IMR-90 (cell line): Measurements from ENCODE around the gene WNT4. TPM values are rescaled to one million over a fixed set of nuclear protein-coding genes. Genes with fewer than 3 reads are reported as not detected.

Experiments used
- ATAC-seq: fragments of 200-7000 bp; cut with Tn5 transposase; 2 replicates; pipeline ENCODE4 v1.9.1; 2020; ENCODE audit warnings: low read depth, mild to moderate bottlenecking, moderate library complexity
- BruUV-seq: library from RNA; stranded (reverse); fragments of 400-500 nt; replicated peaks from 2 replicates; lab custom pipeline; 2021; lab: Mats Ljungman, UMichigan
- CTCF ChIA-PET: fragments of 300-600 bp; formaldehyde crosslinking; extraction: SDS; loops from one replicate; lab custom pipeline; 2021; ENCODE audit warnings: antibody characterized with exemption; lab: Yijun Ruan, JAX
- POLR2A ChIA-PET: fragments of 300-600 bp; sonication (Branson Sonifier 250); formaldehyde crosslinking; loops from one replicate; lab custom pipeline; 2022; ENCODE audit warnings: antibody characterized with exemption; ENCODE audit not compliant: unreplicated experiment; lab: Charles Lee
- DNase-seq: peaks from one replicate; pipeline ENCODE4 v3.0.0; 2013
- H2AFZ ChIP-seq: replicated peaks from 2 replicates; pipeline ENCODE3; 2013; ENCODE audit warnings: low read length, mild to moderate bottlenecking; ENCODE audit not compliant: poor library complexity
- H2AK5ac ChIP-seq: 2 replicates; pipeline ENCODE4 v1.6.1; 2013; ENCODE audit warnings: low read depth, low read length, inconsistent platforms
- H2AK9ac ChIP-seq: replicated peaks from 2 replicates; pipeline ENCODE3; 2013; ENCODE audit warnings: mild to moderate bottlenecking, low read depth, low read length, moderate library complexity; ENCODE audit not compliant: poor library complexity
- H2BK120ac ChIP-seq: 2 replicates; pipeline ENCODE4 v1.6.1; 2013; ENCODE audit warnings: low read depth, low read length, inconsistent platforms
- H2BK15ac ChIP-seq: 3 replicates; pipeline ENCODE4 v1.6.1; 2013; ENCODE audit warnings: low read depth, low read length, inconsistent platforms
- H2BK20ac ChIP-seq: 2 replicates; pipeline ENCODE4 v1.6.1; 2013; ENCODE audit warnings: low read depth, mild to moderate bottlenecking, inconsistent platforms, low read length, moderate library complexity
- H2BK5ac ChIP-seq: 2 replicates; pipeline ENCODE4 v1.6.1; 2013; ENCODE audit warnings: mild to moderate bottlenecking, low read depth, low read length, inconsistent platforms; ENCODE audit not compliant: poor library complexity, severe bottlenecking
- H3K14ac ChIP-seq: replicated peaks from 2 replicates; pipeline ENCODE4 v1.6.1; 2013; ENCODE audit warnings: low read depth, low read length, inconsistent platforms
- H3K18ac ChIP-seq: 2 replicates; pipeline ENCODE4 v1.6.1; 2013; ENCODE audit warnings: low read depth, low read length, control low read depth
- H3K23ac ChIP-seq: 2 replicates; pipeline ENCODE4 v1.6.1; 2013; ENCODE audit warnings: low read depth, low read length, inconsistent platforms
- H3K27ac ChIP-seq: 2 replicates; pipeline ENCODE4 v1.5.1; 2013; ENCODE audit warnings: mild to moderate bottlenecking, control low read depth, low read length; ENCODE audit not compliant: insufficient read depth
- H3K27me3 ChIP-seq: 2 replicates; pipeline ENCODE4 v1.6.1; 2013; ENCODE audit warnings: low read length; ENCODE audit not compliant: control insufficient read depth, insufficient read depth
- H3K36me3 ChIP-seq: 2 replicates; pipeline ENCODE4 v1.6.1; 2013; ENCODE audit warnings: low read length, mixed read lengths; ENCODE audit not compliant: control insufficient read depth, insufficient read depth
- H3K4ac ChIP-seq: 2 replicates; pipeline ENCODE4 v1.6.1; 2013; ENCODE audit warnings: low read depth, low read length, inconsistent platforms
- H3K4me1 ChIP-seq: 2 replicates; pipeline ENCODE4 v1.6.1; 2013; ENCODE audit warnings: low read length, mixed read lengths; ENCODE audit not compliant: control insufficient read depth, insufficient read depth
- H3K4me2 ChIP-seq: 2 replicates; pipeline ENCODE4 v1.6.1; 2013; ENCODE audit warnings: low read depth, mild to moderate bottlenecking, control low read depth, low read length, moderate library complexity
- H3K4me3 ChIP-seq: 2 replicates; pipeline ENCODE4 v1.5.1; 2013; ENCODE audit warnings: low read depth, mild to moderate bottlenecking, control low read depth, low read length, moderate library complexity; ENCODE audit not compliant: insufficient read depth
- H3K56ac ChIP-seq: 2 replicates; pipeline ENCODE4 v1.6.1; 2013; ENCODE audit warnings: low read length, inconsistent platforms; ENCODE audit not compliant: insufficient read depth; ENCODE audit errors: extremely low read depth
- H3K79me1 ChIP-seq, 2 experiments: 2 replicates each; pipeline ENCODE4 v1.6.1; 2013; ENCODE audit warnings: low read length in 2 of 2, inconsistent platforms in 1 of 2, low read depth in 1 of 2
- H3K9ac ChIP-seq: 2 replicates; pipeline ENCODE4 v1.6.1; 2013; ENCODE audit warnings: low read depth, low read length, control low read depth
- H3K9me1 ChIP-seq: 2 replicates; pipeline ENCODE4 v1.6.1; 2013; ENCODE audit warnings: low read length, inconsistent platforms; ENCODE audit not compliant: insufficient read depth
- H3K9me3 ChIP-seq: 2 replicates; pipeline ENCODE4 v1.6.1; 2013; ENCODE audit warnings: low read length; ENCODE audit not compliant: control insufficient read depth, insufficient read depth
- H4K20me1 ChIP-seq: 2 replicates; pipeline ENCODE4 v1.6.1; 2013; ENCODE audit warnings: low read length, inconsistent platforms; ENCODE audit not compliant: insufficient read depth
- H4K5ac ChIP-seq: 2 replicates; pipeline ENCODE4 v1.6.1; 2013; ENCODE audit warnings: mild to moderate bottlenecking, low read depth, low read length, control low read depth
- H4K8ac ChIP-seq, 2 experiments: 2 replicates each; pipeline ENCODE4 v1.6.1; 2013; ENCODE audit warnings: low read depth in 2 of 2, low read length in 2 of 2, control low read depth in 1 of 2, inconsistent platforms in 1 of 2
- H4K91ac ChIP-seq: 2 replicates; pipeline ENCODE4 v1.6.1; 2013; ENCODE audit warnings: low read depth, low read length, inconsistent platforms; ENCODE audit not compliant: insufficient read depth
- BHLHE40 ChIP-seq: fragments of 150-350 bp; IDR thresholded peaks from 2 replicates; pipeline ENCODE4 v1.6.1; 2016; ENCODE audit warnings: mild to moderate bottlenecking, low read depth, low read length
- CEBPB ChIP-seq: IDR thresholded peaks from 2 replicates; pipeline ENCODE4 v1.6.1; 2012; ENCODE audit warnings: low read depth, low read length, improper control_type of control experiment
- CTCF ChIP-seq: conservative IDR thresholded peaks from 2 replicates; pipeline ENCODE4 v1.5.1; 2012; ENCODE audit warnings: mild to moderate bottlenecking, low read depth, low read length, improper control_type of control experiment
- MAFK ChIP-seq: IDR thresholded peaks from 2 replicates; pipeline ENCODE4 v1.6.1; 2012; ENCODE audit warnings: low read depth, low read length, improper control_type of control experiment
- MAZ ChIP-seq: IDR thresholded peaks from 2 replicates; pipeline ENCODE4 v1.6.1; 2012; ENCODE audit warnings: low read depth, mild to moderate bottlenecking, low read length, improper control_type of control experiment, moderate library complexity, borderline replicate concordance
- NFE2L2 ChIP-seq: fragments of 150-350 bp; IDR thresholded peaks from 2 replicates; pipeline ENCODE4 v1.6.1; 2016; ENCODE audit warnings: low read depth, mild to moderate bottlenecking, low read length
- POLR2A ChIP-seq: IDR thresholded peaks from 2 replicates; pipeline ENCODE4 v1.6.1; 2012; ENCODE audit warnings: mild to moderate bottlenecking, low read depth, low read length
- RAD21 ChIP-seq: IDR thresholded peaks from 2 replicates; pipeline ENCODE4 v1.6.1; 2012; ENCODE audit warnings: low read length, improper control_type of control experiment
- RFX5 ChIP-seq: IDR thresholded peaks from 2 replicates; pipeline ENCODE4 v1.8.0; 2012; ENCODE audit warnings: low read depth, mild to moderate bottlenecking, low read length, moderate library complexity
- SMC3 ChIP-seq: fragments of 150-350 bp; IDR thresholded peaks from 2 replicates; pipeline ENCODE4 v1.6.1; 2016; ENCODE audit warnings: low read depth, mild to moderate bottlenecking, antibody characterized with exemption, low read length, moderate library complexity
- WGBS, 2 experiments: methylation state at CpG; one replicate each; pipeline versions ENCODE4 v1.1.5 to v1.1.7; 2013; ENCODE audit warnings: missing lambda C conversion rate in 2 of 2; ENCODE audit not compliant: insufficient read length in 1 of 2; ENCODE audit errors: extremely low coverage in 2 of 2; 5-methylcytosine and 5-hydroxymethylcytosine counted together
- dilution Hi-C: fragments of 300-500 bp; cut with HindIII; formaldehyde crosslinking; loops from one replicate; pipeline ENCODE4 v1.14.3; 2018; ENCODE audit warnings: low sequenced_read_pairs; ENCODE audit not compliant: unreplicated experiment
- in situ Hi-C: fragments of 300-500 bp; cut with MboI; formaldehyde crosslinking; loops from 3 replicates; pipeline ENCODE4 v1.14.3; 2019; ENCODE audit warnings: low sequenced_read_pairs, inconsistent platforms, mixed read lengths
- intact Hi-C: fragments of 100-400 bp; cut with micrococcal nuclease; formaldehyde crosslinking; loops from 2 replicates; pipeline ENCODE4 v1.10.0; 2022
- polyA plus RNA-seq, 3 experiments: library from polyadenylated mRNA; depleted of rRNA; stranded (reverse); fragments of >200 nt; gene quantifications; 2 replicates each; pipeline ENCODE4 v1.2.3, GENCODE V29; 2012; ENCODE audit warnings: low replicate concordance in 1 of 3
- total RNA-seq: library from RNA; depleted of rRNA; stranded (reverse); fragments of >200 nt; gene quantifications from 2 replicates; pipeline ENCODE4 v1.2.3, GENCODE V29; 2012
- TF ChIP-seq, protein P1 (sequence below): fragments of 150-350 bp; IDR thresholded peaks from 2 replicates; pipeline ENCODE4 v1.6.1; 2017; ENCODE audit warnings: mild to moderate bottlenecking, antibody characterized with exemption, low read length, low read depth

The WNT4 gene
- total and polyA plus RNA-seq, 2 of the 4 experiments (the other 2 are of a cell fraction) = not detected

DNA sequence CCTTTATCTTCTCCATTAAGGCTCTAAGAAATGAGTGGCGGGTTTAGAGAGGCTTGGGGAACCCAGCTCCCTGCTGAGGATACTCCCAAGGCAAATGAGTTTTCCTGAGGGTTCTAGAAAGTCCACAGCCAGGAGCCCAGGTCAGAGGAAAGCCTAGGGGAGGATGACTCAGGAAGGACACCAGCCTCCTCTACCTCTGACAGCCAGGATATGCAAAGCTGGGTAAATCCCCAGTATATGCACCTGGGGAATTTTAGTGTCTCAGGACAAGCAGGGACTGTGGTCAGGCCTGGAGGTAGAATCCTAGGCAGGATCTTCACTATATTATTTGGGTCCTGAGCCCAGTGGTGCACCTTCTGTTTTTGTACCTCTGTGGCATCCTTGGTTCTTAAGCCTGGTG, 23.5 kb upstream of the WNT4 start:
- no peak overlapping the region for H2AK9ac ChIP-seq
- no peak overlapping the region for H2BK5ac ChIP-seq
- H4K91ac ChIP-seq = no peak overlapping the region
- H3K9ac ChIP-seq = no peak overlapping the region
- ATAC-seq = no peak
- no peak overlapping the region for H2AK5ac ChIP-seq
- H3K27me3 ChIP-seq = peaks cover 58% of the 10 kb centered on the region
- no peak overlapping the region for H2BK15ac ChIP-seq
- no peak overlapping the region for H2AFZ ChIP-seq
- H3K9me1 ChIP-seq = no peaks in the 10 kb centered on the region
- no peaks in the 10 kb centered on the region for H3K4me1 ChIP-seq
- H3K36me3 ChIP-seq = no peaks in the 10 kb centered on the region
- TF ChIP-seq RFX5 (no peak), NFE2L2 (no peak), CTCF (no peak), BHLHE40 (no peak), POLR2A (no peak), MAFK (no peak), CEBPB (no peak), MAZ (no peak), SMC3 (no peak), RAD21 (no peak)
- TF ChIP-seq, protein P1, sequence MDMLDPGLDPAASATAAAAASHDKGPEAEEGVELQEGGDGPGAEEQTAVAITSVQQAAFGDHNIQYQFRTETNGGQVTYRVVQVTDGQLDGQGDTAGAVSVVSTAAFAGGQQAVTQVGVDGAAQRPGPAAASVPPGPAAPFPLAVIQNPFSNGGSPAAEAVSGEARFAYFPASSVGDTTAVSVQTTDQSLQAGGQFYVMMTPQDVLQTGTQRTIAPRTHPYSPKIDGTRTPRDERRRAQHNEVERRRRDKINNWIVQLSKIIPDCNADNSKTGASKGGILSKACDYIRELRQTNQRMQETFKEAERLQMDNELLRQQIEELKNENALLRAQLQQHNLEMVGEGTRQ = no peak
- DNase-seq = no peak
- ChIA-PET POLR2A (no interaction called here), CTCF (no interaction called here)
- no peak overlapping the region for H4K8ac ChIP-seq
- no peak overlapping the region for H4K5ac ChIP-seq
- dilution Hi-C loops (no loop called here), in situ Hi-C loops (no loop called here), intact Hi-C loops (no loop called here)
- H3K4ac ChIP-seq = no peak overlapping the region
- no peaks in the 10 kb centered on the region for H4K20me1 ChIP-seq
- H3K56ac ChIP-seq = no peak overlapping the region
- no peak overlapping the region for H3K23ac ChIP-seq
- no peak overlapping the region for H3K14ac ChIP-seq
- WGBS, 2 experiments = no CpG with 5 or more reads among the region's 1 CpG
- no peaks in the 10 kb centered on the region for H3K79me1 ChIP-seq
- no peak overlapping the region for H3K18ac ChIP-seq
- no TSS peak for BruUV-seq
- H2BK20ac ChIP-seq = no peak overlapping the region
- H3K9me3 ChIP-seq = no peaks in the 10 kb centered on the region
- no peak overlapping the region for H2BK120ac ChIP-seq
- no peak overlapping the region for H3K4me3 ChIP-seq
- H3K27ac ChIP-seq = no peak overlapping the region
- no peak overlapping the region for H3K4me2 ChIP-seq
